UCSD-AML1 (cell line): ENCODE results near the gene TP63.

Experiments
- DNase-seq: peaks from one replicate; lab custom pipeline; 2025; ENCODE audit not compliant: unreplicated experiment; lab: John Stamatoyannopoulos, UW

Gene TP63

GRCh38 chr3:189842681-189843602 lies 211.8 kb downstream of the TP63 start:
- no peak for DNase-seq

- no peak for DNase-seq
These were observed 213.9 kb downstream of the TP63 start for GRCh38 chr3:189845069-189845468.

GRCh38 chr3:189848395-189849040 lies 217.3 kb downstream of the TP63 start:
- DNase-seq: no peak

GRCh38 chr3:189849262-189849661 lies 218.1 kb downstream of the TP63 start:
- no peak for DNase-seq

- no peak for DNase-seq
These were observed 220.5 kb downstream of the TP63 start for GRCh38 chr3:189851682-189852081.

- DNase-seq: no peak
These were observed 222.7 kb downstream of the TP63 start for GRCh38 chr3:189853906-189854305.

GRCh38 chr3:189860296-189860695 lies 229.1 kb downstream of the TP63 start:
- DNase-seq: no peak

- DNase-seq: no peak
These were observed 231.3 kb downstream of the TP63 start for GRCh38 chr3:189862385-189862998.

GRCh38 chr3:189863031-189863430 lies 231.8 kb downstream of the TP63 start:
- no peak for DNase-seq

- no peak for DNase-seq
These were observed 236.9 kb downstream of the TP63 start for GRCh38 chr3:189868061-189868460.

- DNase-seq: no peak
These were observed 238.0 kb downstream of the TP63 start for GRCh38 chr3:189869165-189869564.

GRCh38 chr3:189871418-189871817 lies 240.2 kb downstream of the TP63 start:
- no peak for DNase-seq

GRCh38 chr3:189883113-189883753 lies 252.0 kb downstream of the TP63 start:
- DNase-seq: no peak

GRCh38 chr3:189890496-189890895 lies 259.3 kb downstream of the TP63 start:
- DNase-seq: no peak

GRCh38 chr3:189896533-189896932 lies 265.3 kb downstream of the TP63 start:
- no peak for DNase-seq

GRCh38 chr3:189897406-189897805 lies 266.2 kb downstream of the TP63 start:
- DNase-seq: no peak

GRCh38 chr3:189898559-189899153 lies 267.5 kb downstream of the TP63 start:
- DNase-seq: no peak

- no peak for DNase-seq
These were observed 268.0 kb downstream of the TP63 start for GRCh38 chr3:189899186-189899585.

- no peak for DNase-seq
These were observed 269.4 kb downstream of the TP63 start for GRCh38 chr3:189900578-189900977.

GRCh38 chr3:189901481-189901880 lies 270.3 kb downstream of the TP63 start:
- DNase-seq: no peak
